ENCODE data around the gene KRTAP3-1. TPM values are rescaled to one million over a fixed set of nuclear protein-coding genes. Genes with fewer than 3 reads are reported as not detected.

Gene KRTAP3-1
- total RNA-seq, 4 donors from 2014 or later: not detected

- TF ChIP-seq CTCF (IDR thresholded peaks at IDR 0.05; ENCODE audit: low read depth): no peak
These were observed 28.8 kb downstream of the KRTAP3-1 start for GRCh38 chr17:40980117-40980516.

DNA sequence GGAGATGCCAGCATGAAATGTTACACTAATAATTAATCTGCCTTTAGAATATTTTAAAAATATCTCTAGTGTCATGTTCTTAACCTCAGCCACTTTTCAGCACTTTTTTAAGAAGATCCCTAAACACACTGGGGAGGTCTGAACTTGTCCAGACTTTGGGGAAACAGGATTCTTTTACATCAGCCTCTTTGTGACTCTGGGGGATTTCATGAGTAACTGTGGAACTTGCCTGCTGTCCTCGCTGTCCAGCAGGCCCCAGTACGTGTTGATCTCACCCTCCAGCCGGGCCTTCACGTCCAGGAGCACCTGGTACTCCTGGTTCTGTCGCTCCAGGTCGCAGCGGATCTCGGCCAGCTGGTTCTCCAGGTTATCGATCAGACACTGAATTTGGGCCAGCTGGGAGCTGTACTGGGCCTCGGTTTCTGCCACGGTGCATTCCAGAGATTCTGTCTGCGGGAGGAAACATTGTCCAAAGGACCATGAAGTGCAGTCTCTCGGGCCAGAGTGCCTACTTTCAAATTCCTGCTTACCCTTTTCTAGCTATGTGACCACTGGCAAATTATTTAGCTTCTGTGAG, 30.3 kb downstream of the KRTAP3-1 start:
- TF ChIP-seq CTCF (IDR thresholded peaks at IDR 0.05; ENCODE audit: low read depth): no peak

GRCh38 chr17:40975516-40975915, 33.4 kb downstream of the KRTAP3-1 start:
- no peak for TF ChIP-seq CTCF (IDR thresholded peaks at IDR 0.05; ENCODE audit: low read depth)

DNA sequence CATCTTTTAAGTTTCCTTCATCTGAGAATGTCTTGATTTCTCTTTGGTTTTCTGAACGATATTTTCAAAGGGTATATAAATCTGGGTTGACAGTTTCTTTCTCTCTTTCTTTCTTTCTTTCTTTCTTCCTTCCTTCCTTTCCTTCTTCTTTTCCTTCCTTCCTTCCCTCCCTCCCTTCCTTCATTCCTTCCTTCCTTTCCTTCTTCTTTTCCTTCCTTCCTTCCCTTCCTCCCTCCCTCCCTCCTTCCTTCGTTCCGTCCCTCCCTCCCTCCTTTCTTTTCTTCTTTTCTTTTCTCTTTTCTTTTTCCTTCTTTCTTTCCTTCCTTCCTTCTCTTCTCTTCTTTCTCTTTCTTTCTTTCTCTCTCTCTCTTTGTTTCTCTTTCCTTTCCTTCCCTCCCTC, 34.6 kb downstream of the KRTAP3-1 start:
- TF ChIP-seq CTCF (IDR thresholded peaks at IDR 0.05; ENCODE audit: low read depth): no peak

- TF ChIP-seq CTCF (IDR thresholded peaks at IDR 0.05; ENCODE audit: low read depth): no peak
These were observed 41.3 kb downstream of the KRTAP3-1 start for GRCh38 chr17:40967582-40967981.

- no peak for TF ChIP-seq CTCF (IDR thresholded peaks at IDR 0.05; ENCODE audit: low read depth)
These were observed 42.1 kb downstream of the KRTAP3-1 start, which contains the start of gene KRT39 for GRCh38 chr17:40966848-40967247. Gene KRT39, minus strand, starts transcription at chr17:40966948. Its CDS starts 92 bp downstream, at chr17:40966856.

DNA sequence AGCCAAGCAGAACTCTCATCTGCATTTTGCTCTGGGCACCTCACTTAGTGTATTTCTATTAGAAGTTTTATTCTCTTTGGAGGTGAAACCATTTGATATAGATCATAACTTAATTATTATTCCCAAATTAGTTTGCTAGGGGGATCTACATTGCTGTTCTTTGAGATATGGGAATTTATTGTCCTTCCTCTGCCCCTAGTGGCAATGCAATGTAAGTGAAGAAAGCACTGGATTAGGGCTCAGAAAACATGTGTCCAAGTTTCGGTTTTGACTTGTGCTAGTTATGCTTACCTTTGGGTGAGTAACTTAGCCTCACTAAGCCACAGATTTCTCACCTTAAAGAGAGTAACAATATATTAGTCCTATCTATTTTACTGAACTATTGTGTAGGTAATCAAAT, 45.1 kb downstream of the KRTAP3-1 start:
- no peak for TF ChIP-seq CTCF (IDR thresholded peaks at IDR 0.05; ENCODE audit: low read depth)
